A549 (cell line): ENCODE measurements around the gene NSMF. TPM values are rescaled to one million over a fixed set of nuclear protein-coding genes. Genes with fewer than 3 reads are reported as not detected.

Experiments used
- ATAC-seq, 2 experiments: fragments of 200-7000 bp in 1 of 2; fragments of >200 bp in 1 of 2; cut with Nextera tagmentation in 1 of 2; cut with Tn5 transposase in 1 of 2; 3 replicates each; pipeline versions ENCODE4 v1.8.0 to v1.9.1; 2018 to 2020; ENCODE audit warnings: mild to moderate bottlenecking in 1 of 2, moderate library complexity in 1 of 2
- CTCF ChIA-PET: fragments of 300-600 bp; sonication (Branson Sonifier 250); formaldehyde crosslinking; extraction: SDS; loops from one replicate; lab custom pipeline; 2021; ENCODE audit warnings: antibody characterized with exemption, inconsistent platforms; lab: Yijun Ruan, JAX
- POLR2A ChIA-PET: fragments of 350-600 bp; formaldehyde crosslinking; extraction: SDS; loops from one replicate; lab custom pipeline; 2021; ENCODE audit warnings: antibody characterized with exemption, inconsistent platforms; lab: Yijun Ruan, JAX
- DNase-seq, 2 experiments: peaks; one replicate each; pipeline versions ENCODE4 v3.0.0 to v3.0.0-alpha.2; 2011 to 2016; ENCODE audit warnings: low read depth in 1 of 2, low spot score in 1 of 2
- FAIRE-seq: peaks from 2 replicates; lab custom pipeline; 2011; peaks lifted over from hg19 to GRCh38; lab: Jason Lieb, UNC
- H3K27ac ChIP-seq, 2 experiments: fragments of >200 bp; sonication (Bioruptor Twin); formaldehyde crosslinking; 3 replicates each; pipeline ENCODE4 v1.5.1; 2016 to 2017
- H3K4me1 ChIP-seq: fragments of >200 bp; sonication (Bioruptor Twin); formaldehyde crosslinking; 3 replicates; pipeline ENCODE4 v1.6.1; 2016
- H3K4me2 ChIP-seq: fragments of >200 bp; sonication (Bioruptor Twin); formaldehyde crosslinking; 3 replicates; pipeline ENCODE4 v1.6.1; 2016
- H3K4me3 ChIP-seq: fragments of >200 bp; sonication (Bioruptor Twin); formaldehyde crosslinking; 3 replicates; pipeline ENCODE4 v1.5.1; 2016
- H3K9me3 ChIP-seq: fragments of >200 bp; sonication (Bioruptor Twin); formaldehyde crosslinking; 3 replicates; pipeline ENCODE4 v1.6.1; 2016
- ATOH8 ChIP-seq: fragments of 250-450 bp; sonication (Bioruptor Pico); IDR thresholded peaks from 2 replicates; pipeline ENCODE4 v1.5.0; 2020; ENCODE audit warnings: low read depth, mild to moderate bottlenecking, moderate library complexity
- BHLHE40 ChIP-seq: IDR thresholded peaks from 2 replicates; pipeline ENCODE4 v1.6.1; 2012; ENCODE audit warnings: low read depth, low read length, inconsistent platforms
- CHD2 ChIP-seq: fragments of 150-350 bp; IDR thresholded peaks from 2 replicates; pipeline ENCODE4 v1.6.1; 2014; ENCODE audit warnings: low read length; ENCODE audit not compliant: partially characterized antibody
- E2F6 ChIP-seq: IDR thresholded peaks from 2 replicates; pipeline ENCODE4 v1.6.1; 2012; ENCODE audit warnings: low read depth, borderline replicate concordance
- EHF ChIP-seq: fragments of 250-450 bp; sonication (Bioruptor Pico); IDR thresholded peaks from 2 replicates; pipeline ENCODE4 v1.5.0; 2020; ENCODE audit warnings: mild to moderate bottlenecking
- EP300 ChIP-seq, 2 experiments: fragments of >200 bp; sonication (Bioruptor Twin); formaldehyde crosslinking; IDR thresholded peaks; 2 replicates in 1 of 2; 3 replicates in 1 of 2; pipeline ENCODE4 v1.6.1; 2016 to 2017
- FOSB ChIP-seq: fragments of 250-450 bp; sonication (Bioruptor Pico); IDR thresholded peaks from 2 replicates; pipeline ENCODE4 v1.5.0; 2020; ENCODE audit warnings: mild to moderate bottlenecking, moderate library complexity
- FOSL2 ChIP-seq, 2 experiments: fragments of 450-650 bp in 1 of 2; fragments of >200 bp in 1 of 2; sonication (Bioruptor Twin) in 1 of 2; formaldehyde crosslinking; IDR thresholded peaks; 2 replicates each; pipeline versions ENCODE4 v1.5.0 to v1.6.1; 2016 to 2020; ENCODE audit warnings: mild to moderate bottlenecking in 1 of 2, moderate library complexity in 1 of 2
- HMGXB4 ChIP-seq: fragments of 250-450 bp; sonication (Bioruptor Pico); IDR thresholded peaks from 2 replicates; pipeline ENCODE4 v1.5.0; 2021; ENCODE audit warnings: mild to moderate bottlenecking, moderate library complexity, borderline replicate concordance
- HOXA7 ChIP-seq: fragments of 250-450 bp; sonication (Bioruptor Pico); IDR thresholded peaks from 2 replicates; pipeline ENCODE4 v1.5.0; 2020; ENCODE audit warnings: mild to moderate bottlenecking, moderate library complexity
- HOXB13 ChIP-seq: fragments of 250-450 bp; sonication (Bioruptor Pico); IDR thresholded peaks from 2 replicates; pipeline ENCODE4 v1.5.0; 2020; ENCODE audit warnings: low read depth, mild to moderate bottlenecking, moderate library complexity
- JUNB ChIP-seq: fragments of >200 bp; sonication (Bioruptor Twin); formaldehyde crosslinking; IDR thresholded peaks from 2 replicates; pipeline ENCODE4 v1.6.1; 2016
- MAFK ChIP-seq: fragments of 450-650 bp; IDR thresholded peaks from 2 replicates; pipeline ENCODE4 v1.6.1; 2014; ENCODE audit not compliant: partially characterized antibody
- MAX ChIP-seq: IDR thresholded peaks from 2 replicates; pipeline ENCODE4 v1.6.1; 2012
- MYC ChIP-seq: IDR thresholded peaks from 2 replicates; pipeline ENCODE4 v1.6.1; 2012; ENCODE audit warnings: mild to moderate bottlenecking, inconsistent platforms, low read length, improper control_type of control experiment, borderline replicate concordance
- NFE2L2 ChIP-seq: fragments of 150-350 bp; conservative IDR thresholded peaks from 2 replicates; pipeline ENCODE4 v1.6.1; 2014; ENCODE audit warnings: low read length
- PBX3 ChIP-seq: IDR thresholded peaks from 2 replicates; pipeline ENCODE4 v1.6.1; 2012
- POLR2AphosphoS2 ChIP-seq: conservative IDR thresholded peaks from 2 replicates; pipeline ENCODE4 v1.6.1; 2012; ENCODE audit warnings: low read length, improper control_type of control experiment, inconsistent platforms
- RCOR1 ChIP-seq: fragments of 150-350 bp; IDR thresholded peaks from 2 replicates; pipeline ENCODE4 v1.6.1; 2014; ENCODE audit warnings: antibody characterized with exemption, low read length, low read depth
- SMC3 ChIP-seq: fragments of >200 bp; sonication (Bioruptor Twin); formaldehyde crosslinking; IDR thresholded peaks from 3 replicates; pipeline ENCODE4 v1.6.1; 2018; ENCODE audit warnings: inconsistent platforms
- SREBF2 ChIP-seq: fragments of 450-650 bp; IDR thresholded peaks from 2 replicates; pipeline ENCODE4 v1.6.1; 2014; ENCODE audit warnings: mild to moderate bottlenecking, moderate library complexity
- ZFP36 ChIP-seq: fragments of 450-650 bp; IDR thresholded peaks from 2 replicates; pipeline ENCODE4 v1.6.1; 2014; ENCODE audit warnings: borderline replicate concordance; ENCODE audit not compliant: partially characterized antibody
- WGBS: methylation state at CpG from one replicate; pipeline ENCODE4 v1.1.6; 2017; ENCODE audit errors: missing lambda C conversion rate; 5-methylcytosine and 5-hydroxymethylcytosine counted together
- polyA plus RNA-seq, 4 experiments: library from polyadenylated mRNA; depleted of rRNA in 3 of 4; stranded (reverse); fragments of >200 nt; fragmentation: RNase III in 1 of 4; extraction: RNeasy Plus Mini Kit Qiagen cat#74134 plus additional on column Dnase treatment in 1 of 4; gene quantifications; 2 replicates in 3 of 4; 3 replicates in 1 of 4; pipeline ENCODE4 v1.2.3, GENCODE V29; 2011 to 2017

NSMF gene
- polyA plus RNA-seq, 2 of the 4 experiments (the other 2 are of a cell fraction): 16.0 to 29.2 TPM

GRCh38 chr9:137462986-137463930 lies 4.1 kb upstream of the NSMF start:
- no peak for FAIRE-seq

GRCh38 chr9:137462396-137462985 lies 3.4 kb upstream of the NSMF start:
- no peak for TF ChIP-seq BHLHE40
- no peak for TF ChIP-seq MYC
- no peak for TF ChIP-seq FOSL2 (IDR thresholded peaks at IDR 0.05)
- no peak for TF ChIP-seq FOSL2 (CRISPR knock-in tag; IDR thresholded peaks at IDR 0.05)
- TF ChIP-seq NFE2L2: no peak
- TF ChIP-seq PBX3: no peak
- TF ChIP-seq CHD2: no peak
- TF ChIP-seq POLR2AphosphoS2: no peak
- TF ChIP-seq JUNB: no peak
- TF ChIP-seq ZFP36: no peak
- TF ChIP-seq SREBF2: no peak
- TF ChIP-seq RCOR1: no peak
- TF ChIP-seq EHF (CRISPR knock-in tag): no peak
- no peak for TF ChIP-seq HOXA7 (CRISPR knock-in tag)
- Histone ChIP-seq H3K27ac (no peak overlapping the region), H3K4me1 (peaks cover 15% of the 10 kb centered on the region), H3K4me3 (no peak overlapping the region), H3K9me3 (no peaks in the 10 kb centered on the region), H3K4me2 (no peak overlapping the region)
- POLR2A ChIA-PET: no interaction called here
- ATAC-seq: no peak
- CTCF ChIA-PET: interaction anchor here (1.3 to 2.4 kb wide), 3 partner anchors 18 to 175 kb away, joined by 3 to 16 read pairs (median 3); partner anchors contain the start of genes EXD3 and NOXA1
- no peak for FAIRE-seq
- WGBS: 97% methylated on average over 14 of the region's 25 CpGs
- no peak for DNase-seq

More at GRCh38 chr9:137462986-137463930, 4.1 kb upstream of the NSMF start:
- TF ChIP-seq MAFK (no peak), HOXB13 (CRISPR knock-in tag) (no peak)
- POLR2A ChIA-PET: no interaction called here
- H3K9me3 ChIP-seq: no peaks in the 10 kb centered on the region
- WGBS: 83% methylated on average over 25 of the region's 30 CpGs
- ATAC-seq: no peak
- H3K27ac ChIP-seq: no peak overlapping the region
- CTCF ChIA-PET: interaction anchor here (0.5 to 2.4 kb wide), 6 partner anchors 16 to 402 kb away, joined by 3 to 16 read pairs (median 3); partner anchors contain the start of genes EXD3 and NOXA1
- no peak overlapping the region for H3K4me3 ChIP-seq
- H3K4me2 ChIP-seq: no peak overlapping the region
- no peak for DNase-seq
- H3K4me1 ChIP-seq: peaks cover 7% of the 10 kb centered on the region

GRCh38 chr9:137461663-137462395 lies 2.7 kb upstream of the NSMF start:
- Histone ChIP-seq H3K4me2 (0 out of 3 replicates have a peak overlapping the region, but pooled peaks have one; percentile 8), H3K4me1 (peaks cover 19% of the 10 kb centered on the region)
- no peak for FAIRE-seq
- POLR2A ChIA-PET: no interaction called here
- TF ChIP-seq MAX (no peak), FOSL2 (IDR thresholded peaks at IDR 0.05) (no peak), FOSL2 (CRISPR knock-in tag; IDR thresholded peaks at IDR 0.05) (no peak), EP300 (IDR thresholded peaks at IDR 0.05) (no peak), E2F6 (no peak), HMGXB4 (no peak), FOSB (CRISPR knock-in tag) (no peak), ATOH8 (CRISPR knock-in tag) (no peak), PBX3 (no peak), ZFP36 (no peak), NFE2L2 (no peak), SMC3 (no peak)
- TF ChIP-seq, all 56 proteins: peak for 0
- Histone ChIP-seq H3K4me3 (no peak overlapping the region), H3K27ac (no peak overlapping the region), H3K9me3 (no peaks in the 10 kb centered on the region)
- ATAC-seq: peak; percentile 22 to 77; a peak in 3 of 6 replicates
- WGBS: 71% methylated on average over 44 of the region's 52 CpGs
- peak; percentile 59 to 81 for DNase-seq
- CTCF ChIA-PET: interaction anchor here (0.6 to 1.5 kb wide), 3 partner anchors 13 to 46 kb away, joined by 3 to 5 read pairs (median 5); partner anchors contain the start of genes EXD3 and NOXA1
